H1 (cell line): ENCODE data around the gene USP6. TPM values are rescaled to one million over a fixed set of nuclear protein-coding genes. Genes with fewer than 3 reads are reported as not detected.

Experiments
- CTCF ChIA-PET: fragments of 300-600 bp; sonication (Branson Sonifier 250); formaldehyde crosslinking; loops from one replicate; lab custom pipeline; 2021; ENCODE audit not compliant: partially characterized antibody; lab: Charles Lee
- POLR2A ChIA-PET: fragments of 300-600 bp; sonication (Branson Sonifier 250); formaldehyde crosslinking; loops from one replicate; lab custom pipeline; 2021; ENCODE audit warnings: inconsistent platforms; ENCODE audit not compliant: partially characterized antibody; lab: Charles Lee
- DNase-seq, 2 experiments: peaks; one replicate each; pipeline versions ENCODE4 v3.0.0 to v3.0.0-alpha.2; 2010 to 2022; ENCODE audit warnings: low spot score in 2 of 2, low read depth in 1 of 2, mixed read lengths in 1 of 2
- FAIRE-seq: peaks from 2 replicates; lab custom pipeline; 2011; peaks lifted over from hg19 to GRCh38; lab: Jason Lieb, UNC
- H2AFZ ChIP-seq: 2 replicates; pipeline ENCODE4 v1.8.1; 2012; ENCODE audit warnings: low read length, inconsistent platforms
- H2AK5ac ChIP-seq: 2 replicates; pipeline ENCODE4 v1.6.1; 2013; ENCODE audit warnings: low read depth, low read length
- H2BK120ac ChIP-seq: replicated peaks from 2 replicates; pipeline ENCODE3; 2013; ENCODE audit warnings: low read depth, low read length, inconsistent platforms
- H2BK12ac ChIP-seq: 2 replicates; pipeline ENCODE4 v1.6.1; 2013; ENCODE audit warnings: low read depth, low read length
- H2BK15ac ChIP-seq: 2 replicates; pipeline ENCODE4 v1.6.1; 2013; ENCODE audit warnings: low read length
- H2BK20ac ChIP-seq: 2 replicates; pipeline ENCODE4 v1.6.1; 2013; ENCODE audit warnings: low read length
- H2BK5ac ChIP-seq: 2 replicates; pipeline ENCODE4 v1.6.1; 2013; ENCODE audit warnings: low read depth, low read length
- H3K14ac ChIP-seq: 2 replicates; pipeline ENCODE4 v1.6.1; 2013; ENCODE audit warnings: inconsistent platforms; ENCODE audit not compliant: insufficient read length
- H3K18ac ChIP-seq: 2 replicates; pipeline ENCODE4 v1.6.1; 2013; ENCODE audit warnings: low read length; ENCODE audit errors: extremely low read depth
- H3K23ac ChIP-seq: 2 replicates; pipeline ENCODE4 v1.6.1; 2013; ENCODE audit warnings: inconsistent platforms; ENCODE audit not compliant: insufficient read length
- H3K23me2 ChIP-seq: 2 replicates; pipeline ENCODE4 v1.6.1; 2013; ENCODE audit warnings: low read depth, low read length
- H3K27ac ChIP-seq: 2 replicates; pipeline ENCODE4 v1.6.1; 2011; ENCODE audit warnings: low read depth, low read length, inconsistent platforms
- H3K27me3 ChIP-seq, 4 experiments: replicated peaks in 1 of 4; 1 replicate in 1 of 4; 2 replicates in 3 of 4; pipeline versions ENCODE4 v1.6.1 to v1.8.1; 2011 to 2013; ENCODE audit warnings: low read length in 3 of 4, mild to moderate bottlenecking in 3 of 4, inconsistent platforms in 2 of 4, mixed read lengths in 2 of 4, moderate library complexity in 1 of 4; ENCODE audit not compliant: control insufficient read depth in 3 of 4, insufficient read depth in 3 of 4; ENCODE audit errors: extremely low read depth in 1 of 4
- H3K36me3 ChIP-seq, 4 experiments: 2 replicates each; pipeline versions ENCODE4 v1.6.1 to v1.8.1; 2011 to 2013; ENCODE audit warnings: mild to moderate bottlenecking in 4 of 4, low read length in 3 of 4, moderate library complexity in 2 of 4, control low read depth in 1 of 4, inconsistent platforms in 1 of 4; ENCODE audit not compliant: insufficient read depth in 4 of 4, control insufficient read depth in 2 of 4
- H3K4ac ChIP-seq: replicated peaks from 2 replicates; pipeline ENCODE3; 2013; ENCODE audit warnings: low read length, low read depth, mixed read lengths, inconsistent platforms; ENCODE audit not compliant: insufficient read length
- H3K4me1 ChIP-seq, 4 experiments: replicated peaks in 1 of 4; 1 replicate in 1 of 4; 2 replicates in 3 of 4; pipeline versions ENCODE4 v1.6.1 to v1.8.1; 2011 to 2013; ENCODE audit warnings: low read length in 3 of 4, inconsistent platforms in 2 of 4, mixed read lengths in 1 of 4; ENCODE audit not compliant: insufficient read depth in 4 of 4, control insufficient read depth in 3 of 4
- H3K4me2 ChIP-seq, 2 experiments: 2 replicates each; pipeline versions ENCODE4 v1.6.1 to v1.8.1; 2011 to 2013; ENCODE audit warnings: low read depth in 2 of 2, low read length in 2 of 2, control low read depth in 1 of 2, inconsistent platforms in 1 of 2, mild to moderate bottlenecking in 1 of 2; ENCODE audit not compliant: insufficient read depth in 1 of 2
- H3K4me3 ChIP-seq, 4 experiments: fragments of 200-600, 300-600 bp in 1 of 4; sonication (generic), shearing (Covaris generic), sonication (Bioruptor Twin) in 1 of 4; 2 replicates each; pipeline versions ENCODE4 v1.5.1 to v1.8.1; 2011 to 2016; ENCODE audit warnings: low read length in 4 of 4, low read depth in 3 of 4, control low read depth in 2 of 4, inconsistent platforms in 2 of 4, mild to moderate bottlenecking in 2 of 4, mixed read lengths in 1 of 4, moderate library complexity in 1 of 4; ENCODE audit not compliant: insufficient read depth in 2 of 4; ENCODE audit errors: extremely low read depth in 1 of 4
- H3K56ac ChIP-seq: replicated peaks from 2 replicates; pipeline ENCODE3; 2013; ENCODE audit warnings: low read depth, mild to moderate bottlenecking, mixed read lengths, low read length, inconsistent platforms; ENCODE audit not compliant: insufficient read length
- H3K79me1 ChIP-seq: 2 replicates; pipeline ENCODE4 v1.6.1; 2013; ENCODE audit warnings: low read depth, low read length, control low read depth
- H3K79me2 ChIP-seq, 2 experiments: 2 replicates each; pipeline versions ENCODE4 v1.6.1 to v1.8.1; 2012 to 2013; ENCODE audit warnings: low read length in 2 of 2, mild to moderate bottlenecking in 2 of 2, inconsistent platforms in 1 of 2; ENCODE audit not compliant: insufficient read depth in 2 of 2, control insufficient read depth in 1 of 2
- H3K9ac ChIP-seq, 4 experiments: replicated peaks in 1 of 4; 1 replicate in 1 of 4; 2 replicates in 3 of 4; pipeline versions ENCODE4 v1.6.1 to v1.8.1; 2011 to 2013; ENCODE audit warnings: low read depth in 3 of 4, low read length in 3 of 4, control low read depth in 2 of 4, mild to moderate bottlenecking in 2 of 4, moderate library complexity in 2 of 4, inconsistent platforms in 1 of 4; ENCODE audit errors: extremely low read depth in 1 of 4
- H3K9me3 ChIP-seq, 2 experiments: 2 replicates each; pipeline versions ENCODE4 v1.6.1 to v1.8.1; 2012 to 2013; ENCODE audit warnings: mild to moderate bottlenecking in 2 of 2, moderate library complexity in 2 of 2, control low read depth in 1 of 2, inconsistent platforms in 1 of 2, low read depth in 1 of 2, low read length in 1 of 2, mixed read lengths in 1 of 2; ENCODE audit not compliant: insufficient read depth in 2 of 2
- H4K20me1 ChIP-seq, 2 experiments: replicated peaks in 1 of 2; 2 replicates each; pipeline versions ENCODE3 to v1.8.1; 2011 to 2013; ENCODE audit warnings: inconsistent platforms in 2 of 2, low read length in 2 of 2, mild to moderate bottlenecking in 1 of 2; ENCODE audit not compliant: insufficient read depth in 2 of 2, control insufficient read depth in 1 of 2
- H4K5ac ChIP-seq: 2 replicates; pipeline ENCODE4 v1.6.1; 2013; ENCODE audit warnings: low read length, low read depth, mixed read lengths, inconsistent platforms; ENCODE audit not compliant: insufficient read length
- H4K8ac ChIP-seq: 2 replicates; pipeline ENCODE4 v1.8.0; 2013; ENCODE audit warnings: mild to moderate bottlenecking, moderate library complexity, low read length, inconsistent platforms; ENCODE audit not compliant: insufficient read depth; ENCODE audit errors: extremely low read depth
- H4K91ac ChIP-seq: replicated peaks from 2 replicates; pipeline ENCODE3; 2013; ENCODE audit warnings: low read length, mixed read lengths, inconsistent platforms; ENCODE audit not compliant: insufficient read length
- BACH1 ChIP-seq: IDR thresholded peaks from 2 replicates; pipeline ENCODE4 v1.6.1; 2012; ENCODE audit warnings: low read length, improper control_type of control experiment
- CEBPB ChIP-seq: IDR thresholded peaks from 2 replicates; pipeline ENCODE4 v1.6.1; 2012; ENCODE audit warnings: low read depth, low read length
- EZH2 ChIP-seq: fragments of 200-600 bp; sonication (generic); IDR thresholded peaks from 2 replicates; pipeline ENCODE4 v1.7.1; 2012; ENCODE audit warnings: low read depth, mild to moderate bottlenecking, moderate library complexity, low read length, inconsistent platforms; ENCODE audit not compliant: severe bottlenecking
- HDAC6 ChIP-seq: IDR thresholded peaks from one replicate; pipeline ENCODE4 v1.7.1; 2012; ENCODE audit warnings: low read depth, mild to moderate bottlenecking, inconsistent platforms, low read length, moderate library complexity
- POU5F1 ChIP-seq: IDR thresholded peaks from 2 replicates; pipeline ENCODE4 v1.6.1; 2011; ENCODE audit warnings: low read depth, mild to moderate bottlenecking, low read length, moderate library complexity
- RBBP5 ChIP-seq: IDR thresholded peaks from 2 replicates; pipeline ENCODE4 v1.7.1; 2012; ENCODE audit warnings: low read depth, mild to moderate bottlenecking, inconsistent platforms, low read length, moderate library complexity, borderline replicate concordance
- RFX5 ChIP-seq: IDR thresholded peaks from 2 replicates; pipeline ENCODE4 v1.6.1; 2011; ENCODE audit warnings: low read depth, low read length, improper control_type of control experiment, borderline replicate concordance
- SRF ChIP-seq: IDR thresholded peaks from 2 replicates; pipeline ENCODE4 v1.6.1; 2011; ENCODE audit warnings: mild to moderate bottlenecking, low read depth, low read length, moderate library complexity
- TEAD4 ChIP-seq: IDR thresholded peaks from 2 replicates; pipeline ENCODE4 v1.6.1; 2012; ENCODE audit warnings: low read depth, low read length, inconsistent platforms, mixed read lengths
- WGBS, 2 experiments: shearing (Covaris generic) in 1 of 2; methylation state at CpG; one replicate each; pipeline versions ENCODE4 v1.1.6 to v1.1.7; 2013 to 2015; ENCODE audit warnings: low lambda C conversion rate in 2 of 2, mixed read lengths in 2 of 2, inconsistent platforms in 1 of 2, low coverage in 1 of 2, missing lambda C conversion rate in 1 of 2; ENCODE audit not compliant: insufficient replicate concordance in 2 of 2, insufficient coverage in 1 of 2, insufficient read length in 1 of 2; ENCODE audit errors: extremely low coverage in 1 of 2, missing lambda C conversion rate in 1 of 2; 5-methylcytosine and 5-hydroxymethylcytosine counted together
- polyA plus RNA-seq, 7 experiments: library from polyadenylated mRNA; depleted of rRNA in 3 of 7; stranded (reverse) in 5 of 7; unstranded in 2 of 7; fragments of >200 nt in 5 of 7; fragments of 200-250 nt in 2 of 7; gene quantifications; 1 replicate in 5 of 7; 2 replicates in 1 of 7; 4 replicates in 1 of 7; pipeline versions ENCODE4 v1.2.1 to v1.2.3, GENCODE V29; 2011 to 2013; ENCODE audit warnings: missing spikeins in 2 of 7, mixed read lengths in 2 of 7
- total RNA-seq: library from RNA; stranded (reverse); fragmentation: NEBNext Ultra II Directional; extraction: Animal tissue kit (Norgen Biotek cat#: 25700); gene quantifications from 2 replicates; pipeline ENCODE4 v1.2.1, GENCODE V29; 2021
- TF ChIP-seq, protein P1 (sequence below): IDR thresholded peaks from 2 replicates; pipeline ENCODE4 v1.6.1; 2011; ENCODE audit warnings: low read length, improper control_type of control experiment
- TF ChIP-seq, protein P2 (sequence below): IDR thresholded peaks from 2 replicates; pipeline ENCODE4 v1.6.1; 2012; ENCODE audit warnings: low read length, inconsistent platforms

USP6 gene
- total and polyA plus RNA-seq, 2 of the 8 experiments (the other 6 are each of a cell fraction or from before 2014, with no cell fraction given): 0.08 to 0.32 TPM

DNA sequence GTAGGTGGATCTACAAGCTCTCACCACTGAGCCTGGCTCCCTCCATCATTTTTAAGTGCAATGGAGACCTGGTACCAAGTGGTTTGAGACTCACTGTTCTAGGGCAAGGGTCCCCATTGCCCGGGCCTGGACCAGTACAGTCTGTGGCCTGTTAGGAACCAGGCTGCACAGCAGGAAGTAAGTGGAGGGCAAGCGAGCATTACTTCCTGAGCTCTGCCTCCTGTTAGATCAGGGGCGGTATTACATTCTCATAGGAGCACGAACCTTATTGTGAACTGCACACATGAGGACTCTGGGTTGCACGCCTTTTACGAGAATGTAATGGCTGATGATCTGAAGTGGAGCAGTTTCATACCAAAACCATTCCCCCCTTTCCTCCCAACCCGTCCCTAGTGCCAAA is 82.6 kb downstream of the USP6 start:
- peaks cover 0 to 3% of the 10 kb centered on the region in 2 experiments for H4K20me1 ChIP-seq
- H2BK20ac ChIP-seq: no peak overlapping the region
- no peak overlapping the region for H4K5ac ChIP-seq
- no peak overlapping the region for H3K4me2 ChIP-seq
- no peak overlapping the region for H3K27ac ChIP-seq
- no peaks in the 10 kb centered on the region for H3K9me3 ChIP-seq
- no peaks in the 10 kb centered on the region for H3K79me2 ChIP-seq
- H2AFZ ChIP-seq: no peak overlapping the region
- FAIRE-seq: no peak
- POLR2A ChIA-PET: no interaction called here
- H3K9ac ChIP-seq: no peak overlapping the region
- H3K4ac ChIP-seq: no peak overlapping the region
- no peak overlapping the region for H4K91ac ChIP-seq
- no peak overlapping the region for H2AK5ac ChIP-seq
- CTCF ChIA-PET: interaction anchor here (0.6 to 3.2 kb wide), 2 partner anchors 22 to 39 kb away, joined by 3 to 14 read pairs; no protein-coding TSS in a partner anchor
- no peaks in the 10 kb centered on the region for H3K36me3 ChIP-seq
- no peak for DNase-seq
- no peak overlapping the region for H3K4me3 ChIP-seq
- no peak overlapping the region for H4K8ac ChIP-seq
- no peaks in the 10 kb centered on the region; a peak in 1 of 7 replicates for H3K27me3 ChIP-seq
- H3K14ac ChIP-seq: no peak overlapping the region
- no peak overlapping the region for H2BK5ac ChIP-seq
- H3K79me1 ChIP-seq: no peaks in the 10 kb centered on the region
- H2BK12ac ChIP-seq: no peak overlapping the region
- H3K23me2 ChIP-seq: no peaks in the 10 kb centered on the region
- no peaks in the 10 kb centered on the region for H3K4me1 ChIP-seq
- 89% methylated on average over 7 of the region's 7 CpGs; no CpG with 5 or more reads in 1 of the 2 experiments for WGBS, 2 experiments
- H3K18ac ChIP-seq: no peak overlapping the region
- no peak overlapping the region for H2BK120ac ChIP-seq
- H2BK15ac ChIP-seq: no peak overlapping the region
- no peak overlapping the region for H3K56ac ChIP-seq
- H3K23ac ChIP-seq: no peak overlapping the region
- TF ChIP-seq BACH1: no peak
- no peak for TF ChIP-seq TEAD4
- TF ChIP-seq, protein P1, sequence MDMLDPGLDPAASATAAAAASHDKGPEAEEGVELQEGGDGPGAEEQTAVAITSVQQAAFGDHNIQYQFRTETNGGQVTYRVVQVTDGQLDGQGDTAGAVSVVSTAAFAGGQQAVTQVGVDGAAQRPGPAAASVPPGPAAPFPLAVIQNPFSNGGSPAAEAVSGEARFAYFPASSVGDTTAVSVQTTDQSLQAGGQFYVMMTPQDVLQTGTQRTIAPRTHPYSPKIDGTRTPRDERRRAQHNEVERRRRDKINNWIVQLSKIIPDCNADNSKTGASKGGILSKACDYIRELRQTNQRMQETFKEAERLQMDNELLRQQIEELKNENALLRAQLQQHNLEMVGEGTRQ: no peak
- TF ChIP-seq RBBP5: no peak
- no peak for TF ChIP-seq CEBPB
- TF ChIP-seq HDAC6: no peak
- TF ChIP-seq POU5F1: no peak
- no peak for TF ChIP-seq EZH2
- TF ChIP-seq, protein P2, sequence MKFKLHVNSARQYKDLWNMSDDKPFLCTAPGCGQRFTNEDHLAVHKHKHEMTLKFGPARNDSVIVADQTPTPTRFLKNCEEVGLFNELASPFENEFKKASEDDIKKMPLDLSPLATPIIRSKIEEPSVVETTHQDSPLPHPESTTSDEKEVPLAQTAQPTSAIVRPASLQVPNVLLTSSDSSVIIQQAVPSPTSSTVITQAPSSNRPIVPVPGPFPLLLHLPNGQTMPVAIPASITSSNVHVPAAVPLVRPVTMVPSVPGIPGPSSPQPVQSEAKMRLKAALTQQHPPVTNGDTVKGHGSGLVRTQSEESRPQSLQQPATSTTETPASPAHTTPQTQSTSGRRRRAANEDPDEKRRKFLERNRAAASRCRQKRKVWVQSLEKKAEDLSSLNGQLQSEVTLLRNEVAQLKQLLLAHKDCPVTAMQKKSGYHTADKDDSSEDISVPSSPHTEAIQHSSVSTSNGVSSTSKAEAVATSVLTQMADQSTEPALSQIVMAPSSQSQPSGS: no peak
- TF ChIP-seq SRF: no peak
- no peak for TF ChIP-seq RFX5
